Medulla oblongata (tissue), 1 donor: Measurements from ENCODE around the gene C18orf32.
"Not testable (repeated sequence)": the region's sequence is repeated elsewhere in the genome, so short reads cannot be mapped to it uniquely, and the experiment has no call there.

Experiments
- DNase-seq: peaks from one replicate; pipeline ENCODE4 v3.0.0-alpha.2; 2015; ENCODE audit errors: extremely low spot score

Gene C18orf32

GRCh38 chr18:49486953-49487710, at the start of gene C18orf32:
Gene C18orf32, minus strand, starts transcription at chr18:49487234. Its CDS starts 3,486 bp downstream, at chr18:49483748.
- peak; percentile 96 for DNase-seq

GRCh38 chr18:49534846-49535601, 48.0 kb upstream of the C18orf32 start:
- no peak for DNase-seq

- DNase-seq, result no peak
Measured at GRCh38 chr18:49531678-49532153, 44.7 kb upstream of the C18orf32 start.

GRCh38 chr18:49529596-49529995, 42.6 kb upstream of the C18orf32 start:
- DNase-seq, result no peak

GRCh38 chr18:49527631-49528327, 40.7 kb upstream of the C18orf32 start:
- no peak for DNase-seq

GRCh38 chr18:49525981-49526380, 38.9 kb upstream of the C18orf32 start:
- no peak for DNase-seq

- DNase-seq, result no peak
Measured at GRCh38 chr18:49524951-49525350, 37.9 kb upstream of the C18orf32 start.

- DNase-seq, result no peak
Measured at GRCh38 chr18:49524349-49524748, 37.3 kb upstream of the C18orf32 start.

GRCh38 chr18:49523580-49524093, 36.6 kb upstream of the C18orf32 start:
- not testable (repeated sequence) for DNase-seq

- no peak for DNase-seq
Measured at GRCh38 chr18:49521216-49521835, 34.3 kb upstream of the C18orf32 start.

GRCh38 chr18:49520661-49521145, 33.7 kb upstream of the C18orf32 start:
- no peak for DNase-seq

- DNase-seq, result no peak
Measured at GRCh38 chr18:49519101-49519971, 32.3 kb upstream of the C18orf32 start.

- DNase-seq, result no peak
Measured at GRCh38 chr18:49517483-49517882, 30.4 kb upstream of the C18orf32 start.

- DNase-seq, result no peak
Measured at GRCh38 chr18:49515516-49515915, 28.5 kb upstream of the C18orf32 start.

- not testable (repeated sequence) for DNase-seq
Measured at GRCh38 chr18:49515003-49515402, 28.0 kb upstream of the C18orf32 start.

GRCh38 chr18:49514577-49514976, 27.5 kb upstream of the C18orf32 start:
- DNase-seq, result no peak

- DNase-seq, result not testable (repeated sequence)
Measured at GRCh38 chr18:49512876-49513275, 25.8 kb upstream of the C18orf32 start.

GRCh38 chr18:49510393-49511115, 23.5 kb upstream of the C18orf32 start:
- peak; percentile 62 for DNase-seq

- DNase-seq, result not testable (repeated sequence)
Measured at GRCh38 chr18:49506438-49506837, 19.4 kb upstream of the C18orf32 start.

GRCh38 chr18:49503931-49504330, 16.9 kb upstream of the C18orf32 start:
- no peak for DNase-seq
